Lung (tissue), 16 donors: ENCODE measurements around the gene PPIL6. TPM values are rescaled to one million over a fixed set of nuclear protein-coding genes. Genes with fewer than 3 reads are reported as not detected.

Experiments used
- ATAC-seq: fragments of 200-7000 bp; cut with Tn5 transposase; one replicate; pipeline ENCODE4 v1.9.1; 2020; ENCODE audit warnings: moderate number of reproducible peaks; ENCODE audit not compliant: insufficient read depth, low FRiP score
- DNase-seq, 3 donors: peaks; one replicate each; pipeline ENCODE4 v3.0.0-alpha.2; 2013 to 2017
- H3K27ac ChIP-seq, 2 donors: one replicate each; pipeline ENCODE4 v1.5.1; 2013; ENCODE audit warnings: mild to moderate bottlenecking in 2 of 2, moderate library complexity in 2 of 2, control low read depth in 1 of 2, inconsistent platforms in 1 of 2, low read depth in 1 of 2, low read length in 1 of 2
- H3K27me3 ChIP-seq, 3 donors: one replicate each; pipeline ENCODE4 v1.5.1; 2013; ENCODE audit warnings: low read length in 2 of 3; ENCODE audit not compliant: control insufficient read depth in 3 of 3, insufficient read depth in 3 of 3
- H3K36me3 ChIP-seq, 4 donors: one replicate each; pipeline ENCODE4 v1.5.1; 2013; ENCODE audit warnings: low read length in 4 of 4, mild to moderate bottlenecking in 1 of 4, moderate library complexity in 1 of 4; ENCODE audit not compliant: control insufficient read depth in 4 of 4, insufficient read depth in 4 of 4
- H3K4me1 ChIP-seq, 5 donors: one replicate each; pipeline ENCODE4 v1.5.1; 2013; ENCODE audit warnings: low read length in 5 of 5, mild to moderate bottlenecking in 2 of 5, moderate library complexity in 1 of 5; ENCODE audit not compliant: control insufficient read depth in 5 of 5, insufficient read depth in 5 of 5
- H3K4me3 ChIP-seq: one replicate; pipeline ENCODE4 v1.5.1; 2013; ENCODE audit warnings: mild to moderate bottlenecking, control low read depth, moderate library complexity
- H3K9ac ChIP-seq, 2 donors: one replicate each; pipeline ENCODE4 v1.5.1; 2013; ENCODE audit warnings: low read length in 2 of 2, control low read depth in 1 of 2; ENCODE audit not compliant: insufficient read depth in 1 of 2
- H3K9me3 ChIP-seq, 4 donors: one replicate each; pipeline ENCODE4 v1.5.1; 2013; ENCODE audit warnings: low read length in 3 of 4, mild to moderate bottlenecking in 1 of 4, moderate library complexity in 1 of 4; ENCODE audit not compliant: control insufficient read depth in 4 of 4, insufficient read depth in 3 of 4
- WGBS, 2 donors: extraction: QIAGEN DNeasy Blood & Tissue Kit; methylation state at CpG; one replicate each; pipeline ENCODE4 v1.1.7; 2013; 5-methylcytosine and 5-hydroxymethylcytosine counted together
- long read RNA-seq, 5 donors: transcript quantifications; one replicate each; lab custom pipeline, GENCODE V29; 2026
- polyA plus RNA-seq, 2 donors: library from polyadenylated mRNA; stranded (reverse); fragments of 200-250 nt; gene quantifications; one replicate each; pipeline ENCODE4 v1.2.1, GENCODE V29; 2013
- total RNA-seq, 2 donors: library from RNA; depleted of rRNA in 1 of 2; stranded (reverse); fragments of >200 nt in 1 of 2; gene quantifications; one replicate each; pipeline ENCODE4 v1.2.1, GENCODE V29; 2014 to 2021
- TF ChIP-seq, protein P1 (sequence below): IDR thresholded peaks from 2 replicates; pipeline ENCODE4 v1.5.1; 2012; ENCODE audit warnings: mild to moderate bottlenecking; ENCODE audit errors: control extremely low read depth, extremely low read depth
- donor health status: control.
- donor health status: control.
- donor health status: Bipolar disorder and iron deficiency.
- donor health status: healthy.
- donor health status: DM: yes; HTN: yes; CAD: no.

The PPIL6 gene
- total RNA-seq (10 to 100 TPM; 18.0 to 18.1 TPM), polyA plus RNA-seq (1 to 10 TPM; 6.3 to 8.5 TPM)
- long read RNA-seq, donor 1, full-length matches to known transcripts: 1 of 1 reads
- long read RNA-seq, donor 1, partial matches to known transcripts: 0 of 1 reads
- long read RNA-seq, donor 1, other reads (novel, unspliced or antisense): 0 of 1 reads
- long read RNA-seq, donor 2, full-length matches to known transcripts: 1 of 1 reads
- long read RNA-seq, donor 2, partial matches to known transcripts: 0 of 1 reads
- long read RNA-seq, donor 2, other reads (novel, unspliced or antisense): 0 of 1 reads
- long read RNA-seq, donor 3, full-length matches to known transcripts: 3 of 3 reads
- long read RNA-seq, donor 3, partial matches to known transcripts: 0 of 3 reads
- long read RNA-seq, donor 3, other reads (novel, unspliced or antisense): 0 of 3 reads
- long read RNA-seq, donor 4: 0 reads
- long read RNA-seq, donor 5, full-length matches to known transcripts: 2 of 7 reads
- long read RNA-seq, donor 5, partial matches to known transcripts: 0 of 7 reads
- long read RNA-seq, donor 5, other reads (novel, unspliced or antisense): 5 of 7 reads

DNA sequence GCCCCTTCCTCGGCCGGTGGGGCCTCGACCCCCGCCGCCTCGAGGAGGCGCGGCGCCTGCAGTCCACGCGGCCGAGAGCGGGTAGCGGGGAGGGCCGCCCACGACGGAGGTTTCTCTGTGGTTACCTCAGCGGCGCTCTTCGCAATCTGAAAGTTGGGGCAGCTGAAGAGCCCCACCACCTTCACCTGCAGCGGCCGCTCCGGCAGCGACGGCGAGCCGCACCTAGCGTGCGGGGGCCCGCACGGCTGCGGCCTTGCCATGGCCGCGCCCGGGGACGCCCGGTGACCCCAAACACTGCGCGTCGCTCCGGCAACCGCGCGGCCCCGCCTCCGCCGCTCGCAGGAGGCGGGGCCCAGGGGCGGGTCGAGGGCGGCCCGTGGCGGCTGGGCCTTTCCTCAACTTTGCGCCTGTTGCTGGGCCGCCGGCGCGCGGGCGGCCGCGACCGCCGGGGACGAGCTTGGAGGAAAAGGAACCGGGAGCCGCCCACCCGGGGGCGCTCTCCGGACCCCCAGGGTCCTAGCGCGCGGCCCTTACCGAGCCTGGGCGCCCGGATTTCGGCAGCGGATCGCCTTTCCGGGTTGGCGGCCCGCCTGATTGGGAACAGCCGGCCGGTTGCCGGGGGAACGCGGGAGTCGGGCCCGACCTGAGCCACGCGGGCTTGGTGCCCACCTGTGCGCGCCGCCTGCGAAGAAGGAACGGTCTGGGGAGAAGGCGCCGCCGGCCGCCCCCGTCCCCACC lies at the start of gene PPIL6, which contains the start of gene SMPD2:
TSS of gene PPIL6 (minus strand) at position 298 of the 738 bp plus-strand sequence. CDS start at position 260, 38 bp downstream.
TSS of gene SMPD2 (plus strand) at position 394 of the 738 bp plus-strand sequence. CDS start 398 bp downstream, outside the sequence.
- H3K27ac ChIP-seq: peak within 1 kb of the TSS; percentile 81 to 97
- peak; percentile 94 for ATAC-seq
- WGBS, 2 donors: 0 to 1% methylated on average over 74 to 102 of the region's 102 CpGs
- DNase-seq: peak; percentile 95 to 97 (median 95)
- H3K36me3 ChIP-seq: peaks cover 0 to 27% (median 5%) of the 10 kb centered on the region in 4 donors
- H3K27me3 ChIP-seq: no peaks in the 10 kb centered on the region
- TF ChIP-seq, protein P1, sequence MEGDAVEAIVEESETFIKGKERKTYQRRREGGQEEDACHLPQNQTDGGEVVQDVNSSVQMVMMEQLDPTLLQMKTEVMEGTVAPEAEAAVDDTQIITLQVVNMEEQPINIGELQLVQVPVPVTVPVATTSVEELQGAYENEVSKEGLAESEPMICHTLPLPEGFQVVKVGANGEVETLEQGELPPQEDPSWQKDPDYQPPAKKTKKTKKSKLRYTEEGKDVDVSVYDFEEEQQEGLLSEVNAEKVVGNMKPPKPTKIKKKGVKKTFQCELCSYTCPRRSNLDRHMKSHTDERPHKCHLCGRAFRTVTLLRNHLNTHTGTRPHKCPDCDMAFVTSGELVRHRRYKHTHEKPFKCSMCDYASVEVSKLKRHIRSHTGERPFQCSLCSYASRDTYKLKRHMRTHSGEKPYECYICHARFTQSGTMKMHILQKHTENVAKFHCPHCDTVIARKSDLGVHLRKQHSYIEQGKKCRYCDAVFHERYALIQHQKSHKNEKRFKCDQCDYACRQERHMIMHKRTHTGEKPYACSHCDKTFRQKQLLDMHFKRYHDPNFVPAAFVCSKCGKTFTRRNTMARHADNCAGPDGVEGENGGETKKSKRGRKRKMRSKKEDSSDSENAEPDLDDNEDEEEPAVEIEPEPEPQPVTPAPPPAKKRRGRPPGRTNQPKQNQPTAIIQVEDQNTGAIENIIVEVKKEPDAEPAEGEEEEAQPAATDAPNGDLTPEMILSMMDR: no peak
- peaks cover 4 to 18% (median 5%) of the 10 kb centered on the region in 5 donors for H3K4me1 ChIP-seq
- H3K9me3 ChIP-seq: no peaks in the 10 kb centered on the region
- H3K4me3 ChIP-seq: peak within 1 kb of the TSS; percentile 83
- peak within 1 kb of the TSS; percentile 79 to 93 for H3K9ac ChIP-seq

DNA sequence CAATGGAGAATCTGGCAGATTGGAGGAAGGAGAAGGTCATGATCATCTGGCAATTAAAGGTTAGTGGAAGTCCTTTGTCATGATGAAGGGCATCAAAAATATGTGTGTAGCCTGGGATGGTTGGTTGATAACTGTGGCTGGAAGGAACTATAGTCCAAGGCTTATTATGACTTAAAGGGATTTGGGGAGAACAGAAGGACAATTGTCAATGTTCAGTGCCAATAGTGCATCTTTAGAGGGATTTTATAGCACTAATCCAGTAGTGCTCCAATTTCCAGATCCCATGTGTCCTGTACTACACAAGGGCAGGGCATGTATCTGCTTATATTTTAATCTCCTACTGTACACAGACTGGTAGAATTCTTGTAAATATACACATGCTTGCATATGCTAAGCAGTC lies 47.6 kb upstream of the PPIL6 start:
- DNase-seq: no peak
- Histone ChIP-seq H3K4me1 (peaks cover 0 to 8% (median 6%) of the 10 kb centered on the region in 5 donors), H3K27me3 (no peaks in the 10 kb centered on the region), H3K9me3 (no peaks in the 10 kb centered on the region), H3K36me3 (no peaks in the 10 kb centered on the region), H3K9ac (no peak overlapping the region), H3K4me3 (no peak overlapping the region), H3K27ac (no peak overlapping the region)
- TF ChIP-seq, protein P1: no peak
- ATAC-seq: no peak

- ATAC-seq (no peak), DNase-seq (no peak)
- H3K9ac ChIP-seq: no peak overlapping the region
- no peaks in the 10 kb centered on the region for H3K27me3 ChIP-seq
- H3K4me1 ChIP-seq: peaks cover 5 to 19% (median 8%) of the 10 kb centered on the region in 5 donors
- no peak overlapping the region for H3K27ac ChIP-seq
- H3K4me3 ChIP-seq: no peak overlapping the region
- WGBS, 2 donors: 74 to 87% methylated on average over 1 of the region's 1 CpG
- TF ChIP-seq, protein P1: no peak
- peaks cover 0 to 7% (median 2%) of the 10 kb centered on the region in 4 donors for H3K36me3 ChIP-seq
- no peaks in the 10 kb centered on the region for H3K9me3 ChIP-seq
Measured at GRCh38 chr6:109486068-109486467, 45.6 kb upstream of the PPIL6 start.
